ENCODE results near the gene MSL2. TPM values are rescaled to one million over a fixed set of nuclear protein-coding genes. Genes with fewer than 3 reads are reported as not detected.
"Not testable (repeated sequence)": the region's sequence is repeated elsewhere in the genome, so short reads cannot be mapped to it uniquely, and the experiment has no call there.

The MSL2 gene
- total and polyA plus RNA-seq, 2 donors (not counting 1 experiment from before 2014, with no cell fraction given) = 25.8 to 97.1 TPM

GRCh38 chr3:136131647-136132046 is 64.5 kb downstream of the MSL2 start:
- H3K4me1 Mint-ChIP-seq, H3K4me3 Mint-ChIP-seq, CTCF ChIA-PET: not testable (repeated sequence)

GRCh38 chr3:136122006-136122405 is 74.1 kb downstream of the MSL2 start:
- no peaks in the 10 kb centered on the region for H3K79me2 ChIP-seq (ENCODE audit: control insufficient read depth, insufficient read depth, low read length)
- H3K4me2 ChIP-seq (replicated peaks; ENCODE audit: low read depth, low read length, poor library complexity, severe bottlenecking) = no peak overlapping the region
- peaks cover 5 to 9% of the 10 kb centered on the region in 2 donors for H3K4me1 ChIP-seq (ENCODE audit: control insufficient read depth in 2 of 2, insufficient read depth in 2 of 2, low read length in 2 of 2)
- no peaks in the 10 kb centered on the region for H3K9me3 Mint-ChIP-seq (ENCODE audit: insufficient read depth)
- DNase-seq = no peak
- no peak overlapping the region for H3K27ac ChIP-seq (ENCODE audit: low read length in 2 of 2)
- no peak overlapping the region for H3K4me3 ChIP-seq (ENCODE audit: control extremely low read depth in 1 of 5, extremely low read depth in 1 of 5, insufficient read depth in 1 of 5, low read depth in 2 of 5, low read length in 4 of 5)
- no peaks in the 10 kb centered on the region for H3K27me3 ChIP-seq (replicated peaks in 1 of 4; ENCODE audit: control extremely low read depth in 1 of 4, control insufficient read depth in 3 of 4, insufficient read depth in 4 of 4, low read length in 3 of 4)
- no peak for TF ChIP-seq EZH2 (IDR thresholded peaks at IDR 0.05; ENCODE audit: borderline replicate concordance, insufficient read depth, low read depth, low read length, poor library complexity, severe bottlenecking)
- TF ChIP-seq, protein P1, sequence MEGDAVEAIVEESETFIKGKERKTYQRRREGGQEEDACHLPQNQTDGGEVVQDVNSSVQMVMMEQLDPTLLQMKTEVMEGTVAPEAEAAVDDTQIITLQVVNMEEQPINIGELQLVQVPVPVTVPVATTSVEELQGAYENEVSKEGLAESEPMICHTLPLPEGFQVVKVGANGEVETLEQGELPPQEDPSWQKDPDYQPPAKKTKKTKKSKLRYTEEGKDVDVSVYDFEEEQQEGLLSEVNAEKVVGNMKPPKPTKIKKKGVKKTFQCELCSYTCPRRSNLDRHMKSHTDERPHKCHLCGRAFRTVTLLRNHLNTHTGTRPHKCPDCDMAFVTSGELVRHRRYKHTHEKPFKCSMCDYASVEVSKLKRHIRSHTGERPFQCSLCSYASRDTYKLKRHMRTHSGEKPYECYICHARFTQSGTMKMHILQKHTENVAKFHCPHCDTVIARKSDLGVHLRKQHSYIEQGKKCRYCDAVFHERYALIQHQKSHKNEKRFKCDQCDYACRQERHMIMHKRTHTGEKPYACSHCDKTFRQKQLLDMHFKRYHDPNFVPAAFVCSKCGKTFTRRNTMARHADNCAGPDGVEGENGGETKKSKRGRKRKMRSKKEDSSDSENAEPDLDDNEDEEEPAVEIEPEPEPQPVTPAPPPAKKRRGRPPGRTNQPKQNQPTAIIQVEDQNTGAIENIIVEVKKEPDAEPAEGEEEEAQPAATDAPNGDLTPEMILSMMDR (IDR thresholded peaks at IDR 0.05) = no peak
- H3K27me3 Mint-ChIP-seq = peaks cover 3% of the 10 kb centered on the region
- ChIA-PET CTCF (no interaction called here), POLR2A (no interaction called here)
- WGBS (ENCODE audit: insufficient coverage) = 94% methylated on average over 2 of the region's 4 CpGs
- H3K9ac ChIP-seq (ENCODE audit: low read length) = no peak overlapping the region
- peaks cover 13% of the 10 kb centered on the region for H3K4me1 Mint-ChIP-seq
- no peaks in the 10 kb centered on the region for H3K36me3 ChIP-seq (replicated peaks in 1 of 2; ENCODE audit: control extremely low read depth in 1 of 2, control insufficient read depth in 1 of 2, extremely low read depth in 1 of 2, insufficient read depth in 2 of 2, low read length in 1 of 2)
- no peak for ATAC-seq (ENCODE audit: low read depth)
- no peak overlapping the region for H3K4me3 Mint-ChIP-seq
- peaks cover 0 to 1% (median 0%) of the 10 kb centered on the region in 3 donors for H3K9me3 ChIP-seq (ENCODE audit: control extremely low read depth in 1 of 3, control insufficient read depth in 2 of 3, insufficient read depth in 1 of 3, low read length in 2 of 3)
- no peak overlapping the region for H3K27ac Mint-ChIP-seq
- no peaks in the 10 kb centered on the region for H4K20me1 ChIP-seq (ENCODE audit: control insufficient read depth, insufficient read depth, low read length, poor library complexity, severe bottlenecking)
- no peak overlapping the region for H2AFZ ChIP-seq (ENCODE audit: insufficient read depth, low read depth, low read length, poor library complexity, severe bottlenecking)
- intact Hi-C loops (cut with micrococcal nuclease) = no loop called here

More at GRCh38 chr3:136131647-136132046, 64.5 kb downstream of the MSL2 start:
- H3K4me2 ChIP-seq (replicated peaks; ENCODE audit: low read depth, low read length, poor library complexity, severe bottlenecking); ATAC-seq (ENCODE audit: low read depth); H3K4me1 ChIP-seq (ENCODE audit: control insufficient read depth in 2 of 2, insufficient read depth in 2 of 2, low read length in 2 of 2); H3K79me2 ChIP-seq (ENCODE audit: control insufficient read depth, insufficient read depth, low read length); POLR2A ChIA-PET; H3K4me3 ChIP-seq (ENCODE audit: control extremely low read depth in 1 of 5, extremely low read depth in 1 of 5, insufficient read depth in 1 of 5, low read depth in 2 of 5, low read length in 4 of 5); H4K20me1 ChIP-seq (ENCODE audit: control insufficient read depth, insufficient read depth, low read length, poor library complexity, severe bottlenecking); H3K27ac ChIP-seq (ENCODE audit: low read length in 2 of 2); H3K27ac Mint-ChIP-seq; H3K27me3 ChIP-seq (replicated peaks in 1 of 4; ENCODE audit: control extremely low read depth in 1 of 4, control insufficient read depth in 3 of 4, insufficient read depth in 4 of 4, low read length in 3 of 4); H3K9me3 Mint-ChIP-seq (ENCODE audit: insufficient read depth); H2AFZ ChIP-seq (ENCODE audit: insufficient read depth, low read depth, low read length, poor library complexity, severe bottlenecking); H3K36me3 ChIP-seq (replicated peaks in 1 of 2; ENCODE audit: control extremely low read depth in 1 of 2, control insufficient read depth in 1 of 2, extremely low read depth in 1 of 2, insufficient read depth in 2 of 2, low read length in 1 of 2); H3K27me3 Mint-ChIP-seq; H3K9ac ChIP-seq (ENCODE audit: low read length); DNase-seq; H3K9me3 ChIP-seq (ENCODE audit: control extremely low read depth in 1 of 3, control insufficient read depth in 2 of 3, insufficient read depth in 1 of 3, low read length in 2 of 3); intact Hi-C loops (cut with micrococcal nuclease): not testable (repeated sequence)
- no CpG with 5 or more reads among the region's 3 CpGs for WGBS (ENCODE audit: insufficient coverage)

Measured in B cell (primary cell).